Activated T-helper 2 cell treated with anti-CD3 and anti-CD28 coated beads, Interferon-gamma antibody, Interleukin-2, Interleukin-4, amounts not matched to agents 10 μg/mL and 5 μg/mL and 100 μg/mL, durations not matched to agents 14 hours and 24 hours and 36 hours (primary cell): ENCODE results near the gene GRIN2A. TPM values are rescaled to one million over a fixed set of nuclear protein-coding genes. Genes with fewer than 3 reads are reported as not detected.

Experiments
- DNase-seq: peaks from one replicate; pipeline ENCODE4 v3.0.0; 2021; ENCODE audit warnings: low spot score
- H3K27ac Mint-ChIP-seq: one replicate; pipeline ENCODE4 v1.8.0; 2021; ENCODE audit warnings: mixed read lengths
- H3K27me3 Mint-ChIP-seq: one replicate; pipeline ENCODE4 v1.8.0; 2021; ENCODE audit warnings: low read depth, mixed read lengths
- H3K36me3 Mint-ChIP-seq: one replicate; pipeline ENCODE4 v1.8.0; 2021; ENCODE audit warnings: low read depth, mixed read lengths
- H3K4me1 Mint-ChIP-seq: one replicate; pipeline ENCODE4 v1.8.0; 2021; ENCODE audit warnings: low read depth, mixed read lengths
- H3K4me3 Mint-ChIP-seq: one replicate; pipeline ENCODE4 v1.8.0; 2021; ENCODE audit warnings: low read depth, mild to moderate bottlenecking, moderate library complexity, mixed read lengths
- H3K9me3 Mint-ChIP-seq: one replicate; pipeline ENCODE4 v1.8.0; 2021; ENCODE audit warnings: mixed read lengths
- intact Hi-C: fragments of 100-400 bp; cut with micrococcal nuclease; formaldehyde crosslinking; loops from one replicate; pipeline ENCODE4 v1.15.1; 2023
- total RNA-seq: library from RNA; stranded (reverse); gene quantifications from 2 replicates; pipeline ENCODE4 v1.2.3, GENCODE V29; 2022

The GRIN2A gene
- total RNA-seq, 1 donor from 2014 or later = not detected

- Mint-ChIP-seq H3K9me3 (no peaks in the 10 kb centered on the region), H3K27me3 (no peaks in the 10 kb centered on the region), H3K4me3 (no peak overlapping the region), H3K36me3 (no peaks in the 10 kb centered on the region), H3K27ac (no peak overlapping the region), H3K4me1 (no peaks in the 10 kb centered on the region)
- intact Hi-C loops = no loop called here
- no peak for DNase-seq
Measured at GRCh38 chr16:10026593-10026992, 155.6 kb downstream of the GRIN2A start.

GRCh38 chr16:10022098-10022497 lies 160.1 kb downstream of the GRIN2A start:
- no peak for DNase-seq
- no peak overlapping the region for H3K27ac Mint-ChIP-seq
- H3K9me3 Mint-ChIP-seq = no peaks in the 10 kb centered on the region
- intact Hi-C loops = no loop called here
- no peaks in the 10 kb centered on the region for H3K27me3 Mint-ChIP-seq
- no peaks in the 10 kb centered on the region for H3K36me3 Mint-ChIP-seq
- no peaks in the 10 kb centered on the region for H3K4me1 Mint-ChIP-seq
- H3K4me3 Mint-ChIP-seq = no peak overlapping the region

- no peak overlapping the region for H3K4me3 Mint-ChIP-seq
- no peak overlapping the region for H3K27ac Mint-ChIP-seq
- no peaks in the 10 kb centered on the region for H3K9me3 Mint-ChIP-seq
- intact Hi-C loops = no loop called here
- no peaks in the 10 kb centered on the region for H3K27me3 Mint-ChIP-seq
- H3K36me3 Mint-ChIP-seq = no peaks in the 10 kb centered on the region
- DNase-seq = no peak
- no peaks in the 10 kb centered on the region for H3K4me1 Mint-ChIP-seq
Measured at GRCh38 chr16:10020866-10021265, 161.4 kb downstream of the GRIN2A start.

- Mint-ChIP-seq H3K4me1 (no peaks in the 10 kb centered on the region), H3K4me3 (no peak overlapping the region), H3K27ac (no peak overlapping the region), H3K27me3 (no peaks in the 10 kb centered on the region), H3K36me3 (no peaks in the 10 kb centered on the region), H3K9me3 (no peaks in the 10 kb centered on the region)
- intact Hi-C loops = no loop called here
- no peak for DNase-seq
Measured at GRCh38 chr16:10016752-10017151, 165.5 kb downstream of the GRIN2A start.

DNA sequence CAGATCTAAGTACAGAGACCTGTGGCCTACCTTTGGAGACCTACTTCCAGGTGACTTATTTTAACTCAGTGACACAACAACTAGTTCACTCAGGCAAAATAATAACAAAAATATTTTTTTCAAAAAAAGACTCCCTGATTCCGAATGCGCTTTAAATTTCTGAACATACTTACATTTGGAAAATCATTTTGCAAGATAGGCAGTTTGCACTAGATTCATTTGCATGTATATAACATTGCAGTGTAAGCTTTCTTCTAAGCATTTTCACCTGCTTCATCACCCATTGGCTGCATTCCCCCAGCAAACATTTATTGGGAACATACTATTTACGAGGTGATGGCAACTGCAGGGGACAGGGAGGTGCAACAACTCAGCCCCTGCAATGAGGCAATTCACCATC lies 166.8 kb downstream of the GRIN2A start:
- H3K9me3 Mint-ChIP-seq = no peaks in the 10 kb centered on the region
- no peak overlapping the region for H3K27ac Mint-ChIP-seq
- intact Hi-C loops = no loop called here
- H3K36me3 Mint-ChIP-seq = no peaks in the 10 kb centered on the region
- no peaks in the 10 kb centered on the region for H3K4me1 Mint-ChIP-seq
- H3K27me3 Mint-ChIP-seq = no peaks in the 10 kb centered on the region
- no peak for DNase-seq
- no peak overlapping the region for H3K4me3 Mint-ChIP-seq

DNA sequence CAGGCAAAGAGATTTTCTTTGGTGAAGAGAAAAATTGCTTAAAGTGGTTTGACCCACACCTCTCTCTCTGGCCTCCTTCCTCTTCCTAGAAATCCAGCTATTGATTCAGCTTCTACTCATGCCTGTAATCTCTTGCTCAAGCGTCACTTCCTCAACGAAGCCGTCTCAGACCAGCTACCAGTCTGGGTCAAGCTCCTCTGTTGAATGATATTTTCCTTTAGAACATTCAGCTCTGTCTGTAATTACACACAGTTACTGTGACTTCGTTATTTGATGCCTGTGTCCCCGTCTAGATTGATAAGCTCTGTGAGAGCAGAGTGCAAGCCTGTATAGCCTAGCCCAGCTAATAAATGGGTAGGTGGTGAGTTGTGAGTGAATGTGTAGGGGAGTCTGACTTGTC lies 168.5 kb downstream of the GRIN2A start:
- no peak overlapping the region for H3K27ac Mint-ChIP-seq
- no peaks in the 10 kb centered on the region for H3K27me3 Mint-ChIP-seq
- no peaks in the 10 kb centered on the region for H3K4me1 Mint-ChIP-seq
- no peaks in the 10 kb centered on the region for H3K36me3 Mint-ChIP-seq
- H3K4me3 Mint-ChIP-seq = no peak overlapping the region
- intact Hi-C loops = no loop called here
- no peak for DNase-seq
- H3K9me3 Mint-ChIP-seq = no peaks in the 10 kb centered on the region

- Mint-ChIP-seq H3K4me1 (no peaks in the 10 kb centered on the region), H3K27ac (no peak overlapping the region), H3K4me3 (no peak overlapping the region), H3K9me3 (no peaks in the 10 kb centered on the region), H3K27me3 (no peaks in the 10 kb centered on the region), H3K36me3 (no peaks in the 10 kb centered on the region)
- intact Hi-C loops = no loop called here
- DNase-seq = no peak
Measured at GRCh38 chr16:10013364-10013763, 168.9 kb downstream of the GRIN2A start.

DNA sequence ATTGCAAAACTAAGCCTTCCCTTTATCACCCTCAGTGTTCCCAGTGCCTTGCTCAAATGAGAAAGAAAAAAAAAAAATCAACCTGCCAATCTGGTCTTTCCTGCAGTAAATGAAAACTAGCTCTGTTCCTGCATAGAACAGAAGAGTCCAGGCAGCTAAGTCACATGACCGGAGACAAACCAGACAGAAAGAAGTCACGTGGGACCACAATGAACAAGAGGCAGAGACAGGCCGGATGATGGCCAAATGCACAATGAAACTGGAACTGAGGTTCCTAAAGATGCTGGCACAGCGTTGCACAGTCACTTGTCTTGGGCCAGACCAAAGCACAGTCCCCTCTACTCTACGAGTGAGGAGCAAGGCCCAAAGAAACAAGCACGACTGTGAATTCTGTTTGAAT lies 172.5 kb downstream of the GRIN2A start:
- intact Hi-C loops = no loop called here
- Mint-ChIP-seq H3K4me3 (no peak overlapping the region), H3K27ac (no peak overlapping the region), H3K27me3 (no peaks in the 10 kb centered on the region), H3K9me3 (peaks cover 4% of the 10 kb centered on the region), H3K36me3 (no peaks in the 10 kb centered on the region), H3K4me1 (no peaks in the 10 kb centered on the region)
- DNase-seq = no peak

DNA sequence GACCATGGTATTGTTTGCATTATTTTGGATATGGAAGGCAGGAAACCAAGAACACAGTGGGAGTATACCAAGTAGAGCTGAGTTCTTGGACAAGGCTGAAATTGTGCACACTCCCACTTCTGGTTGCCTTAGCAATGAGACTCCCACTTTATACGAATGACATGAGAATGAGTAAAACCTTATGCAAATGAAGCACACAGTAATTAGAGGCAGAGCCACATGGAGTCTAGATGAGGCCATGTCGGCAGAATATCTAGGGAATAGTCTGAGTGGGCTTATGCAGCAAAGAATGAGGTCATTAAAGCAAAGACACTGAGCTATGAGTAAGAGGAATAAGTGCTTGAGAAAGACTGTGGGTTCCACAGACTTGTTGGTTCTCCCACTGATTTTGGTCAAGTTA lies 178.7 kb downstream of the GRIN2A start:
- intact Hi-C loops = no loop called here
- DNase-seq = no peak
- H3K4me3 Mint-ChIP-seq = no peak overlapping the region
- H3K27ac Mint-ChIP-seq = no peak overlapping the region
- no peaks in the 10 kb centered on the region for H3K4me1 Mint-ChIP-seq
- no peaks in the 10 kb centered on the region for H3K36me3 Mint-ChIP-seq
- peaks cover 25% of the 10 kb centered on the region for H3K9me3 Mint-ChIP-seq
- H3K27me3 Mint-ChIP-seq = no peaks in the 10 kb centered on the region

GRCh38 chr16:10001258-10001775 lies 180.9 kb downstream of the GRIN2A start:
- H3K4me1 Mint-ChIP-seq = no peaks in the 10 kb centered on the region
- H3K36me3 Mint-ChIP-seq = no peaks in the 10 kb centered on the region
- H3K4me3 Mint-ChIP-seq = no peak overlapping the region
- DNase-seq = no peak
- H3K27me3 Mint-ChIP-seq = no peaks in the 10 kb centered on the region
- peaks cover 32% of the 10 kb centered on the region for H3K9me3 Mint-ChIP-seq
- no peak overlapping the region for H3K27ac Mint-ChIP-seq
- intact Hi-C loops = no loop called here

- no peak overlapping the region for H3K4me3 Mint-ChIP-seq
- peaks cover 39% of the 10 kb centered on the region for H3K9me3 Mint-ChIP-seq
- no peak overlapping the region for H3K27ac Mint-ChIP-seq
- H3K4me1 Mint-ChIP-seq = no peaks in the 10 kb centered on the region
- intact Hi-C loops = no loop called here
- no peak for DNase-seq
- no peaks in the 10 kb centered on the region for H3K36me3 Mint-ChIP-seq
- no peaks in the 10 kb centered on the region for H3K27me3 Mint-ChIP-seq
Measured at GRCh38 chr16:9996221-9996620, 186.0 kb downstream of the GRIN2A start.

- no peak overlapping the region for H3K4me3 Mint-ChIP-seq
- no peak for DNase-seq
- intact Hi-C loops = no loop called here
- no peaks in the 10 kb centered on the region for H3K4me1 Mint-ChIP-seq
- no peaks in the 10 kb centered on the region for H3K36me3 Mint-ChIP-seq
- no peaks in the 10 kb centered on the region for H3K27me3 Mint-ChIP-seq
- H3K27ac Mint-ChIP-seq = no peak overlapping the region
- peaks cover 27% of the 10 kb centered on the region for H3K9me3 Mint-ChIP-seq
Measured at GRCh38 chr16:9992441-9992840, 189.8 kb downstream of the GRIN2A start.

DNA sequence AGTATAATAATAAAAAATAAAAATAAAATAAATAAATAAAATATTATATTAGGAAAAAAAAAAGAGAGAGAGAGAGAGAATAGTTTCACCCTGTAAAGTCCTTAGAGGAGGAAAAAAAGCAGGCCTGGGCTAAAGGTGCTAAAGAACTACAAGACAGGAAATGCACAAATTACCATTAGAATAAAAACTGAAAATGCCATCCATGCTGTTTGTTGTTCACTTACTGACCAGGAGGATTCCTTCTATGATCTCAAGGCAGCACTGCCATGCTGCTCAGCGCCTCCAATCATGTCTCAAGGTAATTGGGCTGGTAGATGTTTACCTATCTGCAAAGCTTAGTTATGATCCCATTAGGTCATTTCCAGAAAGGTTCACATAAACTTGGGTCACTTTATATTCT lies 201.2 kb downstream of the GRIN2A start:
- Mint-ChIP-seq H3K4me3 (no peak overlapping the region), H3K27me3 (no peaks in the 10 kb centered on the region), H3K4me1 (no peaks in the 10 kb centered on the region), H3K27ac (no peak overlapping the region), H3K36me3 (no peaks in the 10 kb centered on the region), H3K9me3 (peaks cover 15% of the 10 kb centered on the region)
- intact Hi-C loops = no loop called here
- no peak for DNase-seq

DNA sequence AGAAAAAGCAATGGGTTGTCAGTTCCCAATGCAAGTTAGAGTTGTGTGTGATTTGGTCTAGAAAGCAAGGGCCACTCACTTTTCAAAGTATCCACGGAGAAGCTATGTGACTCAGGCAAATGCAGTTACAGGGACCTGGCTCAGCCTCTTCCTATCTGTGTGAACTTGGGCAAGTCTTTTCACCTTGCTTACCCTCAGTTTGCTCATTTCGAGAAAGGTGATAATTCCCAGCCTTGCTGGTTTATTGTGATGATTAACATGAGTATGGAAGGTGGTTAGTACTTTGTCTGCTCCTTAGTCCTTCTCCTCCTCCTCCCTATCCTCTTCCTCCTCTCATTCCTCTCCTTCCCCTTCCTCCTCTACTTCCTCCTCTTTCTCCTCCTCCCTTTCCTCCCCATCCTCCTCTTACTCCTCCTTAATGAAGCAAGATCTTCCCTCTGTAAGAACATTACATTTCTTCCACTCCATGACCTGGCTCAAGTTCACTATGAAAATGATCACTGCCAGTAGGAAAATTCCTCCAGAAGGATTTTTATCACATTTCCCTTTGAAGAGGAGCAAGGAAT lies 204.0 kb downstream of the GRIN2A start:
- no peak overlapping the region for H3K27ac Mint-ChIP-seq
- no peaks in the 10 kb centered on the region for H3K27me3 Mint-ChIP-seq
- DNase-seq = no peak
- intact Hi-C loops = no loop called here
- H3K36me3 Mint-ChIP-seq = no peaks in the 10 kb centered on the region
- no peaks in the 10 kb centered on the region for H3K9me3 Mint-ChIP-seq
- no peaks in the 10 kb centered on the region for H3K4me1 Mint-ChIP-seq
- no peak overlapping the region for H3K4me3 Mint-ChIP-seq
